ENCODE data around the gene ERBB4. TPM values are rescaled to one million over a fixed set of nuclear protein-coding genes. Genes with fewer than 3 reads are reported as not detected.

Gene ERBB4
- total RNA-seq, 1 experiment from 2014 or later = 0.04 TPM

GRCh38 chr2:211620986-211621385 is 917.6 kb downstream of the ERBB4 start:
- H2AFZ ChIP-seq (ENCODE audit: low read length) = no peak overlapping the region
- H3K79me2 ChIP-seq (ENCODE audit: insufficient read depth, low read length) = no peaks in the 10 kb centered on the region
- no peak overlapping the region for H3K27ac ChIP-seq (ENCODE audit: insufficient read length, low read depth, low read length)
- H2AK5ac ChIP-seq (ENCODE audit: insufficient read length, low read length) = no peak overlapping the region
- no peaks in the 10 kb centered on the region for H3K36me3 Mint-ChIP-seq (ENCODE audit: insufficient read depth in 1 of 3, low read depth in 3 of 3)
- no peak for TF ChIP-seq CTCF (conservative IDR thresholded peaks at IDR 0.05)
- no peak for DNase-seq
- no peaks in the 10 kb centered on the region for H4K20me1 ChIP-seq (ENCODE audit: control insufficient read depth, insufficient read depth, insufficient read length)
- H3K14ac ChIP-seq (ENCODE audit: insufficient read depth, low read length) = no peak overlapping the region
- no peak overlapping the region for H4K91ac ChIP-seq (ENCODE audit: insufficient read length, low read depth, low read length)
- no peaks in the 10 kb centered on the region for H3K9me3 ChIP-seq (ENCODE audit: control insufficient read depth, low read depth, low read length)
- no peak overlapping the region for H4K8ac ChIP-seq (replicated peaks; ENCODE audit: insufficient read length, low read depth, low read length)
- peaks cover 0 to 3% of the 10 kb centered on the region in 2 experiments; a peak in 1 of 4 replicates for H3K4me1 Mint-ChIP-seq
- H2BK12ac ChIP-seq (ENCODE audit: insufficient read length, low read depth, low read length) = no peak overlapping the region
- no peak overlapping the region for H3K18ac ChIP-seq (ENCODE audit: insufficient read length, low read depth, low read length)
- H3K4me1 ChIP-seq (ENCODE audit: insufficient read depth, low read length) = no peaks in the 10 kb centered on the region
- H3K27me3 ChIP-seq (ENCODE audit: insufficient read depth, low read length) = no peaks in the 10 kb centered on the region
- H3K56ac ChIP-seq (ENCODE audit: insufficient read length, low read depth, low read length) = no peak overlapping the region
- H3K4me2 ChIP-seq (ENCODE audit: insufficient read depth, insufficient read length, low read length) = no peak overlapping the region
- no CpG with 5 or more reads among the region's 1 CpG for WGBS (ENCODE audit: extremely low coverage, insufficient read length, low lambda C conversion rate)
- no peaks in the 10 kb centered on the region for H3K27me3 Mint-ChIP-seq (ENCODE audit: low read depth)
- no peak overlapping the region for H3K9ac ChIP-seq (ENCODE audit: extremely low read depth, insufficient read length, low read length)
- H3K79me1 ChIP-seq (ENCODE audit: insufficient read depth, low read depth, low read length, poor library complexity, severe bottlenecking) = no peaks in the 10 kb centered on the region
- no peaks in the 10 kb centered on the region for H3K23me2 ChIP-seq (ENCODE audit: insufficient read length, low read depth, low read length, poor library complexity, severe bottlenecking)
- H4K5ac ChIP-seq (ENCODE audit: insufficient read length, low read depth, low read length) = no peak overlapping the region
- H3K27ac Mint-ChIP-seq = no peak overlapping the region
- H3K4me3 Mint-ChIP-seq = no peak overlapping the region
- no peaks in the 10 kb centered on the region for H3K9me3 Mint-ChIP-seq
- H2BK5ac ChIP-seq (ENCODE audit: insufficient read length, low read length) = no peak overlapping the region
- H3K4ac ChIP-seq (ENCODE audit: low read depth, low read length) = no peak overlapping the region
- H2BK20ac ChIP-seq (ENCODE audit: low read depth, low read length, poor library complexity, severe bottlenecking) = no peak overlapping the region
- H3T11ph ChIP-seq (ENCODE audit: low read length) = no peak overlapping the region
- no peak overlapping the region for H2BK15ac ChIP-seq (ENCODE audit: low read depth, low read length)
- H3K23ac ChIP-seq (ENCODE audit: insufficient read length, low read depth, low read length) = no peak overlapping the region
- H2BK120ac ChIP-seq (ENCODE audit: low read depth, low read length, poor library complexity, severe bottlenecking) = no peak overlapping the region

Measured in H9 (cell line).